NCI-H187 treated with DMSO at 0.1 percent for 48 hours (cell line): ENCODE results near the gene HLA-DRB5.
"Not testable (repeated sequence)": the region's sequence is repeated elsewhere in the genome, so short reads cannot be mapped to it uniquely, and the experiment has no call there.

Experiments used
- DNase-seq: peaks from one replicate; lab custom pipeline; 2025; lab: John Stamatoyannopoulos, UW

Gene HLA-DRB5

DNA sequence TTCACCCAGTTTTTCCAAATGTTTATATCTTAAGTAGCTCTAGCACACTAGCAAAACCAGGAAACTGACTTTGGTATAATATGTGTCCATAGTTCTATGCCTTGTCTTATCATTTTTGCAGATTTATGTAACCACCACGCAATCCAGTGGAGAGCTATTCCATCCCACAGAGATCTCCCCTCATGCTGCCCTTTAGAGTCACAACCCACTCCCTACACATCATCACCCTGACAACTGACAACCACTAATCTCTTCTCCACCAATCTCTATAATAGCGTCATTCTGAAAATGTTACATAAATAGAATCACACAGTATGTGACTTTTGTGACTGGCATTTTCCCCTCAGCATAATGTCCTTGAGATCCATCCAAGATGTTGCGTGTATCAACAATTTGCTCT, 29.1 kb downstream of the HLA-DRB5 start:
- DNase-seq = no peak

DNA sequence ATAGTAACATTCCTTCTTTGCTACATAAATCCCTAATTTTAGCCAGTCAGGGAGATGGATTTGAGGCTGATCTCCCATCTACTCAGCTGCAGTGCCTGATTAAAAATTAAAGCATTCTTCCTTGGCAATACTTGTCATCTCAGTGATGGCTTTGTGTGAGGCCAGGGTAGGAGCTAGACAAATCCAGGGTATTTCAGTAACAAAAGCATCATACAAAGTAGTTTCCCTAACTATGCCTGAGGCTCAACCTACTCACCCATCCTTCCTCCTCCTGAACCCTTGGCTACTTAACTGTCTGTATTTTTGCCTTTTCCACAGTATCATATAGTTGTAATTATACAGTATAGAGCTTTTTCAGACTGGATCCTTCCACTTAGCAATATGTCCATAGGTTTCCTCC, 37.7 kb downstream of the HLA-DRB5 start:
- no peak for DNase-seq

DNA sequence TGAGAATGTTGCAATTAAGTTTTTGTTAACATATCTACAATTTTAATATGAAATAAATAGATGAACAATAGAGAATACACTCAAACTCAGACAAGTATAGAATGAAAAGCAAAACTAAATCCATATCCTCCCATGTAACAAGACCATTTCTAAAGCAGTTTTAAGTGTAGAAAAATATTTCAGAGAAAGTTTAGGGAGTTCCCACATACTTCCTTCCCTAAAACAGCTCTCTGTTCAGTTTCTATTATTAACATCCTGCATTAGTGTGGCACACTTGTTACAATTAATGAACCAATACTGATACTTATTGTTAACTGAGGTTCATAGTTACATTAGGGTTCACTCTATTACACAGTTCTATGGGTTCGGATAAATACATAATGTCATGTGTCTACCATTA, 38.4 kb downstream of the HLA-DRB5 start:
- no peak for DNase-seq

DNA sequence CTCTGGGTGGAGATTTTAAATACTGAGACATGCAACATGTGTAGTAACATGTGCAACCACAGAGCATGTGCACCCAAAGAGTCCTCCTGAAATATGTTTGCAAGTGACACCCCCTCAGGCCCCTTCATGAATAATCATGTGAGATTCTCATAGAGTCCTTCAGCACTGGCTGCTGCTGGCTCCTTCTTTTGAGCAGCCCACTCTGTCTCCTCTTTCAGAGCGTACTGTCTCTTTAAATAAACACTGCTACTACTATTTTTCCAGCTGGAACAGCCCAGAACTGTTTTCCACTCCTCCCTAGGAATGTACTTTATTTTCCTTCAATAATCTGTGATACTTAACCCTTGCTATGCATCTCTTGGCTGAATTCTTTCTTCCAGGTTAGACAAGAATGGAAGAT, 42.0 kb downstream of the HLA-DRB5 start:
- no peak for DNase-seq

DNA sequence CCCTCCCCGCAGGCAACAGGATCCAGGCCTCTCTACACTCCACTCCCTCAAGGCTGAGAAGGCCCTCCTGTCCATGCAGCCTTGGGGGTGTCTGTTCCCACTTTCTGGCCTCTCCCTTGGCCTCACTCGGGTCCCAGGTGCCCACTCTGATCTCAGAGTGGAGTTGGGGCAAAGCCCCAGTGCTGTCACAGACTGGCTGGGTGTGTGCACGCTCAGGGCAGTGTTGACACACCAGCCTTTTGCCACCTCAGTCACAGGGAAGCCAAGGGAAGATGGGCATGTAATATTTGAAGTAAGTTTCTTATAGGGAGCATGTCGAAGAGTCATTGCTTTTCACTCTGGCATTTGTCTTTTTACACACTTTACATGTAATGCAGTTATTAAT, 45.5 kb downstream of the HLA-DRB5 start:
- DNase-seq = no peak

DNA sequence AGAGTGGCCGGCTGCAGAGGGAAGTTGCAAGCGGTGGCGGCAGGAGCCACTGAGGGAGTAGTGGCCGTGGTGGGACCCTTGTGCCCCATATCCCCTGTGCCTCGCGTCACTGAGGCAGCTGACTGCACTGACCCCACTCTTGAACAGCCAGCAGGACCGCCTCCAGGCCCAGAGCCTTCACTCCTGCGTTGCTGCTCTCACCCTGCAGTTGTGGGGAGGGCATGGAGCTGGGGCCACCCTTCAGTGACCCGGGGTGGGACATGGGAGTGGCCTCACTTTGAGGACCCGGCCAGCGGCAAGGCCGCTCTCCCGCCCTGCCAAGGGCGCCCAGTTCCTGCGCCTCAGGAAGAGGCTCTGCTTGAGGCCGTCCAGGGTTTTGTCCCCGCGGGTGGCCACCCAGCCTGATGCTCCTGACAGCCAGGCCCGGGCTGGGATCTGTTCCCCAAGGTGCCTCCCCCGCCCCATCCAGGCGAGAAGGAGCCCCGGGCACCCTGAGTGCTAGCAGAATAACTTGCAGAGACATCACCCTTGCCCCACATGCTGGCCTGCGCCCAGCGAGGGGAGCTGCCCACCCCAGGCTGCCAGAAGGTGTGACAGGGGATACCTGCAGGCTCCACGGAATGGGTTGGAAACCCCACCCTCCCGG, 46.0 kb downstream of the HLA-DRB5 start:
- DNase-seq = no peak

DNA sequence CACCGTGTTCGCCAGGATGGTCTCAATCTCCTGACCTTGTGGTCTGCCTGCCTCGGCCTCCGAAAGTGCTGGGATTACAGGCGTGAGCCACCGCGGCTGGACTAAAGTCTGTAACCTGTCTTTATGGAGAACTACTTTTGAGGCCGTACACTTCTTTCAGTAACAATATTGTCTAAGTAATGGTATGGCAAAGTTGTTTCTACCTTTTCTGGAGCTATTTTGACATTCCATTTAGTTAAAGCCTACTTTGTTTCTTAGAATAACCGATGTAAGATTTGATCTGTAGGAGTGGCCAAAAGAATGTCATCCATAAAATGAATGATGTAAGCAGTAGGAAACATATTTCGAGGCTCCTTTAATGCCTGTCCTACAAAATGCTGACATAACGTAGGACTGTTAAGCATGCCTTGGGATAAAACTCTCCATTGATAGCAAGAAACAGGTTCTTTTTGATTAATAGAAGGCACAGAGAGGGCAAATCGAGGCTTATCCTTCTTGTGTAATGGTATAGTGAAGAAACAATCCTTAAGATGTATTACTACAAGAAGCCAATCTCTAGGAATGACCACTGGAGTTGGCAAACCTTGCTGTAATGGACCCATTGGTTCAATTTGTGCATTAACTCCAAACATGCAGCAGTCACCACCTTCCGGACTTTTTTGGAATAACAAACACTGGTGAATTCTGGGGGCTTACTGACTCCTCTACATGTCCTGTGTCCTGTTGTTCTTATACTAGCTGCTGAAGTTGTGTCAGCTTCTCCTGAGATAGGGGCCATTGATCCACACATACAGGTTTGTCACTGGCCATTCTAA, 54.5 kb downstream of the HLA-DRB5 start:
- DNase-seq = no peak

DNA sequence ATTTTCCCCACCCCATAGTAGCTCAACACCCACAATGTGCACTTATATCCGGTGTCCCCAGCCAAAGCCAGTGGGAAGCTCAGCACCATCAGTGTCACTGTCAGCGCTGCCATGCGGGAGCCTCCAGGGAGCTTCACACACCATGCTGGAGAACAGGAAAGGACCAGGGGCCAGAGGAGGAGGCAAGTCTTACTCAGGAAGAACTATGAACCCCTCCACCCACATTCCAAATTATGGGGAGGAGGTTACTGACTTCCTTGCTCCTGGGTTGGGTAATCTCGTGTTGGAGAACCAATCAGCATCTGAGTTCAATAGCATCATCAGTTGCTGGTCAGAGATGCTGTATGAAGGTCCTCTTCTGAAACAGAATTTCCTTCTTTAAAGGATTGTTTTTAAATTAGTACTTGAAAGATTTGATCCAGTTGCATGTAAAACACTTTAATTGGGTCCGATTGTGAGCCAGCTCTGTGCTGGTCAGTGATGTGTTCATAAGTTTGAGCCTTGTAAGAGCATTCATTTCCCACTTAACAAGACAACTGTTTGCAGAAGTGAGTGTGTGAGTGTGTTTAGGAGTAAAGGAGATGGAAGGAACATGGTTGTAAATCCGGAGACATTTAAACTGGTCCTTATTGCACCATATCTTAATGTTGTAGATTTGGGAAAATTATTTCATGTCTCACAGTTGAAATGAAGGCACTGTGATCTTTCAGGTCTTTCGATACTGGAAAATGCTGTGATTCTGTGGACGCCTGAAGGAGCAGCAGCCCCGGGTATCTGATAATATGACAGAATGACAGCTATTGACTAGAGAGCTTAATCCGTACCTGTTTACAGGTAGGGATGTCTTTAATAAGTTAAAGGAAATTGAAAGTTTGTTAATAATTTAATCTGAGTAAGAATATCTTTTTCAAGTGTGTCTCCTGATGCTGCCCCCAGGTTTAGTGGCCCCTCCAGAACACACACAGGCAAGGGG, 56.4 kb downstream of the HLA-DRB5 start:
- not testable (repeated sequence) for DNase-seq

DNA sequence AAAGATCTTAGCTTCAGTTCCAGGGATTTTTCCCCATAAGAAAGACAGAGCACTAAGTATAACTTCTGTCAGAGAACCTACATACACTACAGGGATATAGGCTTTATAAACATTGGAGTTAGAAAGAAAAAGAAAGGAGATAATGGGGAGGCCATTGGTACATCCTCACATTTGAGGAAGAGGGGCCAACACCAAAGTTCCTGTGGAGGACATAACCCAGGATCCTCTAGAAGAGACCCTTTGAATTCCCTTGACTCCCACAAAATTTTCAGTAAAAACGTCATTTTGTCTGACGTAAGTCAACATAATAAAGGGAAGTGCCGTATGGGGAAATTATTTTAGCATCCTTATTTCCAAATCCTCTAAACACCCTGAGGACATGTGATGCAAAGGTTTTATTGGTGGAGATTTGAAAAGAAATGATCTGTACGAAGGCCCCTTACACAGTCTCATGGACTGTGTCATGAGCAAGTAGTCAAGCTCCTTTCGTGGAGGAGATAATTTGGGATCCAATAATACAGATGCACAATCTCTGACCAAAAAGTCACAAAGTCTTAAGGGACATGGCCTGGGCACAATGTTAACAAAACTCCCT, 57.2 kb downstream of the HLA-DRB5 start:
- no peak for DNase-seq

DNA sequence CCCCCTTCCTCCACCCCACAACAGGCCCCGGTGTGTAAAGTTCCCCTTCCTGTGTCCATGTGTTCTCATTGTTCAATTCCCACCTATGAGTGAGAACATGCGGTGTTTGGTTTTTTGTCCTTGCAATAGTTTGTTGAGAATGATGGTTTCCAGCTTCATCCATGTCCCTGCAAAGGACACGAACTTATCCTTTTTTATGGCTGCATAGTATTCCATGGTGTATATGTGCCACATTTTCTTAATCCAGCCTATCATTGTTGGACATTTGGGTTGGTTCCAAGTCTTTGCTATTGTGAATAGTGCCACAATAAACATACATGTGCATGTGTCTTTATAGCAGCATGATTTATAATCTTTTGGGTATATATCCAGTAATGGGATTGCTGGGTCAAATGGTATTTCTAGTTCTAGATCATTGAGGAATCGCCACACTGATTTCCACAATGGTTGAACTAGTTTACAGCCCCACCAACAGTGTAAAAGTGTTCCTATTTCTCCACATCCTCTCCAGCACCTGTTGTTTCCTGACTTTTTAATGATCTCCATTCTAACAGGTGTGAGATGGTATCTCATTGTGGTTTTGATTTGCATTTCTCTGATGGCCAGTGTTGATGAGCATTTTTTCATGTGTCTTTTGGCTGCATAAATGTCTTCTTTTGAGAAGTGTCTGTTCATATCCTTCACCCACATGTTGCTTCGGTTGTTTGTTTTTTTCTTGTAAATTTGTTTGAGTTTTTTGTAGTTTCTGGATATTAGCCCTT, 62.2 kb downstream of the HLA-DRB5 start:
- not testable (repeated sequence) for DNase-seq
